Measurements from ENCODE around the gene MOB2.

GRCh38 chr11:1509626-1510255 is 23.2 kb upstream of the MOB2 start:
- TF ChIP-seq, protein P1, sequence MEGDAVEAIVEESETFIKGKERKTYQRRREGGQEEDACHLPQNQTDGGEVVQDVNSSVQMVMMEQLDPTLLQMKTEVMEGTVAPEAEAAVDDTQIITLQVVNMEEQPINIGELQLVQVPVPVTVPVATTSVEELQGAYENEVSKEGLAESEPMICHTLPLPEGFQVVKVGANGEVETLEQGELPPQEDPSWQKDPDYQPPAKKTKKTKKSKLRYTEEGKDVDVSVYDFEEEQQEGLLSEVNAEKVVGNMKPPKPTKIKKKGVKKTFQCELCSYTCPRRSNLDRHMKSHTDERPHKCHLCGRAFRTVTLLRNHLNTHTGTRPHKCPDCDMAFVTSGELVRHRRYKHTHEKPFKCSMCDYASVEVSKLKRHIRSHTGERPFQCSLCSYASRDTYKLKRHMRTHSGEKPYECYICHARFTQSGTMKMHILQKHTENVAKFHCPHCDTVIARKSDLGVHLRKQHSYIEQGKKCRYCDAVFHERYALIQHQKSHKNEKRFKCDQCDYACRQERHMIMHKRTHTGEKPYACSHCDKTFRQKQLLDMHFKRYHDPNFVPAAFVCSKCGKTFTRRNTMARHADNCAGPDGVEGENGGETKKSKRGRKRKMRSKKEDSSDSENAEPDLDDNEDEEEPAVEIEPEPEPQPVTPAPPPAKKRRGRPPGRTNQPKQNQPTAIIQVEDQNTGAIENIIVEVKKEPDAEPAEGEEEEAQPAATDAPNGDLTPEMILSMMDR (IDR thresholded peaks at IDR 0.05): no peak
- TF ChIP-seq POLR2A (IDR thresholded peaks at IDR 0.05): no peak

Data from body of pancreas (tissue), 4 donors.